Neural crest cell (in vitro differentiated cells): Measurements from ENCODE around the gene AHCYL2. TPM values are rescaled to one million over a fixed set of nuclear protein-coding genes. Genes with fewer than 3 reads are reported as not detected.

ENCODE experiments used
- DNase-seq: peaks from one replicate; pipeline ENCODE4 v3.0.0; 2021; ENCODE audit warnings: low read depth, mixed read lengths, low spot score
- H3K27ac Mint-ChIP-seq: one replicate; pipeline ENCODE4 v1.8.0; 2021; ENCODE audit warnings: mild to moderate bottlenecking, mixed read lengths; ENCODE audit not compliant: unreplicated experiment
- H3K27me3 Mint-ChIP-seq: 2 replicates; pipeline ENCODE4 v1.8.0; 2021; ENCODE audit warnings: low read depth, mild to moderate bottlenecking, mixed read lengths
- H3K36me3 Mint-ChIP-seq: 2 replicates; pipeline ENCODE4 v1.8.0; 2021; ENCODE audit warnings: low read depth, mild to moderate bottlenecking, mixed read lengths
- H3K4me1 Mint-ChIP-seq: 2 replicates; pipeline ENCODE4 v1.8.0; 2021; ENCODE audit warnings: mixed read lengths
- H3K4me3 Mint-ChIP-seq: one replicate; pipeline ENCODE4 v1.8.0; 2021; ENCODE audit warnings: mild to moderate bottlenecking, mixed read lengths
- H3K9me3 Mint-ChIP-seq: 2 replicates; pipeline ENCODE4 v1.8.0; 2021; ENCODE audit warnings: mixed read lengths
- CTCF ChIP-seq: fragments of 200-600 bp; sonication (generic); conservative IDR thresholded peaks from 2 replicates; pipeline ENCODE4 v1.5.0; 2021; ENCODE audit warnings: antibody characterized with exemption, mild to moderate bottlenecking
- total RNA-seq: library from RNA; stranded (reverse); gene quantifications from 2 replicates; pipeline ENCODE4 v1.2.1, GENCODE V29; 2021

Gene AHCYL2
- total RNA-seq, 1 donor from 2014 or later, result 19.1 TPM

GRCh38 chr7:129458171-129458570 is 233.3 kb downstream of the AHCYL2 start:
- Mint-ChIP-seq H3K27ac (no peak overlapping the region), H3K4me3 (no peak overlapping the region), H3K36me3 (peaks cover 4% of the 10 kb centered on the region), H3K9me3 (no peaks in the 10 kb centered on the region), H3K27me3 (no peaks in the 10 kb centered on the region), H3K4me1 (peaks cover 4% of the 10 kb centered on the region)
- no peak for TF ChIP-seq CTCF
- DNase-seq, result no peak

- DNase-seq, result no peak
- no peak for TF ChIP-seq CTCF
- H3K4me3 Mint-ChIP-seq, result no peak overlapping the region
- H3K4me1 Mint-ChIP-seq, result no peaks in the 10 kb centered on the region
- no peaks in the 10 kb centered on the region for H3K27me3 Mint-ChIP-seq
- H3K27ac Mint-ChIP-seq, result no peak overlapping the region
- H3K36me3 Mint-ChIP-seq, result no peaks in the 10 kb centered on the region
- no peaks in the 10 kb centered on the region for H3K9me3 Mint-ChIP-seq
Observed at GRCh38 chr7:129461809-129462208, 237.0 kb downstream of the AHCYL2 start.

GRCh38 chr7:129462420-129462819 is 237.6 kb downstream of the AHCYL2 start:
- H3K36me3 Mint-ChIP-seq, result no peaks in the 10 kb centered on the region
- no peaks in the 10 kb centered on the region for H3K9me3 Mint-ChIP-seq
- no peak for DNase-seq
- no peaks in the 10 kb centered on the region for H3K4me1 Mint-ChIP-seq
- no peak overlapping the region for H3K4me3 Mint-ChIP-seq
- no peaks in the 10 kb centered on the region for H3K27me3 Mint-ChIP-seq
- no peak for TF ChIP-seq CTCF
- H3K27ac Mint-ChIP-seq, result no peak overlapping the region

GRCh38 chr7:129464194-129464593 is 239.4 kb downstream of the AHCYL2 start:
- no peak overlapping the region for H3K27ac Mint-ChIP-seq
- H3K36me3 Mint-ChIP-seq, result no peaks in the 10 kb centered on the region
- H3K4me1 Mint-ChIP-seq, result no peaks in the 10 kb centered on the region
- no peak overlapping the region for H3K4me3 Mint-ChIP-seq
- no peak for DNase-seq
- TF ChIP-seq CTCF, result no peak
- no peaks in the 10 kb centered on the region for H3K27me3 Mint-ChIP-seq
- H3K9me3 Mint-ChIP-seq, result no peaks in the 10 kb centered on the region

- H3K27me3 Mint-ChIP-seq, result no peaks in the 10 kb centered on the region
- no peaks in the 10 kb centered on the region for H3K4me1 Mint-ChIP-seq
- H3K4me3 Mint-ChIP-seq, result no peak overlapping the region
- H3K9me3 Mint-ChIP-seq, result no peaks in the 10 kb centered on the region
- H3K27ac Mint-ChIP-seq, result no peak overlapping the region
- TF ChIP-seq CTCF, result no peak
- DNase-seq, result no peak
- H3K36me3 Mint-ChIP-seq, result no peaks in the 10 kb centered on the region
Observed at GRCh38 chr7:129465080-129465479, 240.2 kb downstream of the AHCYL2 start.

GRCh38 chr7:129466796-129467195 is 242.0 kb downstream of the AHCYL2 start:
- Mint-ChIP-seq H3K36me3 (no peaks in the 10 kb centered on the region), H3K27ac (no peak overlapping the region), H3K4me1 (no peaks in the 10 kb centered on the region), H3K4me3 (no peak overlapping the region), H3K9me3 (no peaks in the 10 kb centered on the region), H3K27me3 (no peaks in the 10 kb centered on the region)
- no peak for TF ChIP-seq CTCF
- no peak for DNase-seq
